Smooth muscle cell (in vitro differentiated cells): Measurements from ENCODE around the gene LRCH1. TPM values are rescaled to one million over a fixed set of nuclear protein-coding genes. Genes with fewer than 3 reads are reported as not detected.
A peak's percentile ranks its signal among the peaks of the same experiment; 100 is the strongest.

ENCODE experiments used
- DNase-seq: peaks from one replicate; lab custom pipeline; 2025; ENCODE audit not compliant: unreplicated experiment; lab: John Stamatoyannopoulos, UW
- H2AFZ ChIP-seq: fragments of 200-600 bp; sonication (generic); 2 replicates; pipeline ENCODE4 v1.6.0; 2016; ENCODE audit warnings: antibody characterized with exemption, low read depth, mild to moderate bottlenecking
- H3F3A ChIP-seq: fragments of 200-600 bp; sonication (generic); 2 replicates; pipeline ENCODE4 v1.6.0; 2017; ENCODE audit warnings: antibody characterized with exemption, low read depth
- H3K27ac ChIP-seq: fragments of 200-600 bp; sonication (generic); 2 replicates; pipeline ENCODE4 v1.5.1; 2016; ENCODE audit warnings: low read depth, mild to moderate bottlenecking
- H3K27me3 ChIP-seq: fragments of 200-600 bp; sonication (generic); 2 replicates; pipeline ENCODE4 v1.6.1; 2016; ENCODE audit warnings: low read depth, mild to moderate bottlenecking
- H3K36me3 ChIP-seq: fragments of 200-600 bp; sonication (generic); 2 replicates; pipeline ENCODE4 v1.5.1; 2016; ENCODE audit warnings: low read depth
- H3K4me1 ChIP-seq: fragments of 200-600 bp; sonication (generic); 2 replicates; pipeline ENCODE4 v1.5.1; 2016; ENCODE audit warnings: low read depth
- H3K4me2 ChIP-seq: fragments of 200-600 bp; sonication (generic); 2 replicates; pipeline ENCODE4 v1.6.0; 2016; ENCODE audit warnings: mild to moderate bottlenecking
- H3K4me3 ChIP-seq: fragments of 200-600 bp; sonication (generic); 2 replicates; pipeline ENCODE4 v1.5.1; 2016; ENCODE audit warnings: mild to moderate bottlenecking
- H3K79me2 ChIP-seq: fragments of 200-600 bp; sonication (generic); 2 replicates; pipeline ENCODE4 v1.6.0; 2016; ENCODE audit warnings: low read depth, mild to moderate bottlenecking
- H3K9ac ChIP-seq: fragments of 200-600 bp; sonication (generic); 2 replicates; pipeline ENCODE4 v1.6.0; 2016; ENCODE audit warnings: low read depth
- H3K9me3 ChIP-seq: fragments of 200-600 bp; sonication (generic); replicated peaks from 2 replicates; pipeline ENCODE4 v1.5.1; 2016; ENCODE audit warnings: low read depth
- H4K20me1 ChIP-seq: fragments of 200-600 bp; sonication (generic); 2 replicates; pipeline ENCODE4 v1.6.0; 2016; ENCODE audit warnings: low read depth
- CTCF ChIP-seq: fragments of 200-600 bp; sonication (generic); IDR thresholded peaks from 2 replicates; pipeline ENCODE4 v1.5.1; 2017; ENCODE audit warnings: borderline replicate concordance, mild to moderate bottlenecking, antibody characterized with exemption; ENCODE audit not compliant: insufficient read depth, poor library complexity, severe bottlenecking
- WGBS: methylation state at CpG from one replicate; pipeline ENCODE4 v1.1.7; 2016; ENCODE audit warnings: low lambda C conversion rate; 5-methylcytosine and 5-hydroxymethylcytosine counted together
- polyA plus RNA-seq: library from polyadenylated mRNA; unstranded; fragments of >200 nt; fragmentation: Nextera tagmentation; extraction: Ambion mirVana; gene quantifications from 2 replicates; pipeline ENCODE4 v1.2.1, GENCODE V29; 2016
- total RNA-seq: library from RNA; depleted of rRNA; stranded (reverse); fragments of >200 nt; gene quantifications from 2 replicates; pipeline ENCODE4 v1.2.3, GENCODE V29; 2014

The LRCH1 gene, protein sequence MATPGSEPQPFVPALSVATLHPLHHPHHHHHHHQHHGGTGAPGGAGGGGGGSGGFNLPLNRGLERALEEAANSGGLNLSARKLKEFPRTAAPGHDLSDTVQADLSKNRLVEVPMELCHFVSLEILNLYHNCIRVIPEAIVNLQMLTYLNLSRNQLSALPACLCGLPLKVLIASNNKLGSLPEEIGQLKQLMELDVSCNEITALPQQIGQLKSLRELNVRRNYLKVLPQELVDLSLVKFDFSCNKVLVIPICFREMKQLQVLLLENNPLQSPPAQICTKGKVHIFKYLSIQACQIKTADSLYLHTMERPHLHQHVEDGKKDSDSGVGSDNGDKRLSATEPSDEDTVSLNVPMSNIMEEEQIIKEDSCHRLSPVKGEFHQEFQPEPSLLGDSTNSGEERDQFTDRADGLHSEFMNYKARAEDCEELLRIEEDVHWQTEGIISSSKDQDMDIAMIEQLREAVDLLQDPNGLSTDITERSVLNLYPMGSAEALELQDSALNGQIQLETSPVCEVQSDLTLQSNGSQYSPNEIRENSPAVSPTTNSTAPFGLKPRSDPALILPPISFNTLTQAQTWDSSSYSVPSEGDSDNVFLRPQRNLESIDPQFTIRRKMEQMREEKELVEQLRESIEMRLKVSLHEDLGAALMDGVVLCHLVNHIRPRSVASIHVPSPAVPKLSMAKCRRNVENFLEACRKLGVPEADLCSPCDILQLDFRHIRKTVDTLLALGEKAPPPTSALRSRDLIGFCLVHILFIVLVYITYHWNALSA
- total RNA-seq = 15.9 and 27.7 TPM in 2 replicates
- polyA plus RNA-seq = 9.2 and 9.4 TPM in 2 replicates

GRCh38 chr13:46552889-46553520 lies at the start of gene LRCH1:
LRCH1 (plus strand) TSS chr13:46553170; CDS start chr13:46553397, 227 bp downstream.
- peaks cover 5% of the 10 kb centered on the region for H3F3A ChIP-seq
- H2AFZ ChIP-seq = peak within 1 kb of the TSS; percentile 82
- peak within 1 kb of the TSS; percentile 84 for H3K27ac ChIP-seq
- DNase-seq = peak; percentile 70
- TF ChIP-seq CTCF = no peak
- no peaks in the 10 kb centered on the region for H3K36me3 ChIP-seq
- H4K20me1 ChIP-seq = peaks cover 39% of the 10 kb centered on the region
- H3K27me3 ChIP-seq = no peaks in the 10 kb centered on the region
- 3% methylated on average over 23 of the region's 66 CpGs for WGBS
- H3K9me3 ChIP-seq = no peaks in the 10 kb centered on the region
- peak within 1 kb of the TSS; percentile 91 for H3K9ac ChIP-seq
- H3K4me1 ChIP-seq = peaks cover 6% of the 10 kb centered on the region
- peaks cover 52% of the 10 kb centered on the region for H3K79me2 ChIP-seq
- peak within 1 kb of the TSS; percentile 98 for H3K4me2 ChIP-seq
- H3K4me3 ChIP-seq = peak within 1 kb of the TSS; percentile 77

DNA sequence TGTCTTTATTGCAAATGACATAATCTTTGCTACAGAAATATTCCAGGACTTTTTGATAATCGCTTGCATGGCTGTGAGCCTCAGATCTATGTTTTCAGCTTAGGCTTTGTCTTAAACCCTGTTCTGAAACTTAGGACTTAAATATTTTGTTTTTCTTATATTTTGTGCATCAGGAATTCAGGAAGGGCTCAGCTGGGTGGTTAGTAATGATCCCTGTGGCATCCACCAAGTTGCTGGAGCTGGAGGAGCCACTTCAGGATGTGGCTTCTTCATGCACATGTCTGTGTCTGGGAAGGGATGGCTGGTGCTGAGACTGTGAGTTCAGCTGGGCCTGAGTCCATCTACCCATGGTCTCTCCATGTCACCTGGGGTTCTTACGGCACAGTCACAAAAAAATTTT lies 48.9 kb upstream of the LRCH1 start:
- Histone ChIP-seq H4K20me1 (no peaks in the 10 kb centered on the region), H3K27me3 (no peaks in the 10 kb centered on the region), H3K4me3 (no peak overlapping the region), H3K9ac (no peak overlapping the region), H3F3A (no peaks in the 10 kb centered on the region), H3K9me3 (no peaks in the 10 kb centered on the region), H3K4me2 (no peak overlapping the region), H2AFZ (no peak overlapping the region), H3K36me3 (no peaks in the 10 kb centered on the region), H3K4me1 (no peaks in the 10 kb centered on the region), H3K79me2 (no peaks in the 10 kb centered on the region), H3K27ac (no peak overlapping the region)
- DNase-seq = no peak
- no peak for TF ChIP-seq CTCF
- 97% methylated on average over 2 of the region's 2 CpGs for WGBS

DNA sequence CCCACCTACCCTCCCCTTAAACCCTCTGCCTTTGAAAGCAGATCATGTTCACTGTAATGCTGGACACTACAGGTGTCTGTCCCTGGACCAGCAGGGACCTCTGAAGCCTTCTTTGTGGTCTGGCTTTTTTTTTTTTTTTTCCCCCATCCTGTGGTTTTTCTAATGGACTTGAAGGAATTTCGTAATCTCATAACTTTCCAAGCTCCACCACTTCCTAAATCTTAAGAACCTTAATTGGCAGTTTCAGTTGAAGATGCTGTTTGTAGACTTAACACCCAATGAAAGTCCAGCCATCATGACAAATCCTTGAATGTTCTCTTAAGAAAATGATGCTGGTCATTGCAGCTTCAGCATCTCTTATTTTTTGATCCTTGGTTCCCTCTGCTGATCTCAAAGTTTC lies 45.0 kb upstream of the LRCH1 start:
- H3K4me1 ChIP-seq = no peaks in the 10 kb centered on the region
- DNase-seq = no peak
- H4K20me1 ChIP-seq = no peaks in the 10 kb centered on the region
- no peaks in the 10 kb centered on the region for H3K27me3 ChIP-seq
- no peaks in the 10 kb centered on the region for H3F3A ChIP-seq
- H3K9ac ChIP-seq = no peak overlapping the region
- H3K27ac ChIP-seq = no peak overlapping the region
- TF ChIP-seq CTCF = no peak
- no peak overlapping the region for H3K4me3 ChIP-seq
- H3K79me2 ChIP-seq = no peaks in the 10 kb centered on the region
- H3K36me3 ChIP-seq = no peaks in the 10 kb centered on the region
- 33% methylated on average over 1 of the region's 1 CpG for WGBS
- H3K9me3 ChIP-seq = no peaks in the 10 kb centered on the region
- H3K4me2 ChIP-seq = no peak overlapping the region
- no peak overlapping the region for H2AFZ ChIP-seq
